Activated CD4-positive, alpha-beta T cell treated with anti-CD3 and anti-CD28 coated beads, Interleukin-2, amount 50 U/mL, for 48 hours (primary cell): ENCODE results near the gene RPL38.

Experiments used
- DNase-seq, 2 experiments: peaks; one replicate each; pipeline ENCODE4 v3.0.0-alpha.2; 2020

RPL38 gene

GRCh38 chr17:74252211-74252610 lies 48.7 kb downstream of the RPL38 start:
- no peak for DNase-seq

- no peak for DNase-seq
These were observed 49.6 kb downstream of the RPL38 start for GRCh38 chr17:74253036-74253435.

GRCh38 chr17:74257311-74257710 lies 53.8 kb downstream of the RPL38 start:
- DNase-seq: no peak

- no peak for DNase-seq
These were observed 56.4 kb downstream of the RPL38 start for GRCh38 chr17:74259667-74260524.
